HG02588 (cell line): ENCODE data around the gene KCNK10.
"Not testable (repeated sequence)": the region's sequence is repeated elsewhere in the genome, so short reads cannot be mapped to it uniquely, and the experiment has no call there.

Experiments used
- ATAC-seq: cut with Tn5 transposase; IDR thresholded peaks from one replicate; pipeline ENCODE4 v1.9.1; 2021; ENCODE audit warnings: mild to moderate bottlenecking, moderate library complexity; ENCODE audit not compliant: unreplicated experiment

The KCNK10 gene

DNA sequence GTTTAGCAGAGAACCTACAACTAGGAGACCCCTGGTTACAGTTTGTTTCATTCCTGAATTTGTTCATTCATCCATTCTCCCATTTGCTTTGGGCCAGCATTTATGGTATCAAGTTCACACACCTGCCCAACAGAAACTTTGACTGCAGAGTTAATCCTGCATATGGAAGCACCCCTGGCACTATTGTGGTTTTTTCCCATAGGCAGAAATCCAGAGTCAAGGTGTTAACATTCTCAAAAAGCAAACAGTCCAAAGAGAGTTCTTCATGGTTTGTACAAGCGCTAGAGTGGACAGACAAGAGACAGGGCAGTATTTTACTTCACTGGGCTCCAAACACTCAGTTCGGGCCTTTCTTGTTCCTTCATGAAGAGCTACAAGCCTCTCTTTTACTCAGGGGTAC lies 51.9 kb downstream of the KCNK10 start:
- ATAC-seq, result no peak

DNA sequence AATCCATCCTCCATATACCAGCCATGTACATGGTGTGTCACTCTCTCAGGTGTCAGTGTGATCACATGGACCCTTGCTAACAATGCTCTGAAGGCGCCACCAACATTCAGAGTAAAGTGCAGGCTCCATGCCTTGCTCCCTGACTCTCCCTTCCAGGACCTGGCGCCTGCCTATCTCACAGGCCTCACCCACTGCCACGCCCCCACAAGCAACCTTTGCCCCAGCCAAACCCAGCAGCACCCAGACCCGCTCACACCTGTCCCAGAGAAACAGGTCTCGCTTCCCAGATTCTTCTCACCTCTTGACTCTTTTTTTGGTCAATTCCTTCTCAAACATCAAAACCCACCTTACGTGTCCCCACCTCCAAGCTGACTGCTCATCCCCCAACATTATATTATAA lies 52.3 kb downstream of the KCNK10 start:
- no peak for ATAC-seq

DNA sequence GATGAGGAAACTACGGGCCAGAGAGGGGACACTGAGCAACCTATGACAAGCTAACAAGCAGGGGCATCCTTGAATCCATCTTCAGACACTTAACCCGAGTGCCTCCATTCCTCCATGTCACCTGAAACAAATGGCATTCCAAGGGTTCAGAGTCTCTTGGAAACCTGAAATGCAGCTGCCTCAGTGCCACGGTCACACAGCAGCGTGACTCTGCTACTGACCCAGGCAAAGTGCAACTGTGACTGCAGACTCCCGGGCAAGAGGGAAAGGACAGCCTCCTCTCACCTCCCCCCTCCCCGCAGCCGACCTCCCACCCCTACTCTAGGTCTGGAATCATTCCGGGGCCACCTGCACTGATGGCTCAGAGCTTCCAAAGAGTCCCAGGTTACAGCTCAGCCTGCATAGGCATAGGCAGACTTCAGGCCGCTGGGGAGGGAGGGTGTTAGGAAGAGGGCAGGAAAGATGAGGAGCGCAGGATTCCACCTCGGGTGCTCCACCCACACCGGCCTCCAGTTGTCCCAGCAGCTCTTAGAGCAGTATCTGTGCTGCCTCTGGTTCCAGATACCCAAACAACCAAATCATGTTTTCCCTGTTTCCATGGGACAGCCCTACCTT lies 53.2 kb downstream of the KCNK10 start:
- ATAC-seq, result no peak

DNA sequence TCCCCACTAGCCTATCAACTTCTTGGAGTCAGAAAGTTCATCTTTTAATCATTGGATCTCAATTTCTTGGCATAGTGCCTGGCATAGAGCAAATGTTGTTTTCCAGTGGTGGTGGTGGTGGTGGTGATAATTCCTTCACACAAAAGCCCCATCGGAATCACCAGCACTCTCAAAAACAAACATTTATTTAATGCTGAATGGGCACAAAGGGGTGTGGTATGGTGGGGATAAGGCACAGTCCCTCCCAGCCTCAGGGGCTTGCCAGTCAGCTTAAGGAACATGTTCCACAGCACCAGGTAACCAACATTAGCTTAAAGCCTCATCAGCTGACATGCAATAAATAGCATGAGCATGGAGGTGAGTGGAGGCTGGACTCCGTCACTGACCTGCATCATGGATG lies 56.6 kb downstream of the KCNK10 start:
- ATAC-seq, result no peak

DNA sequence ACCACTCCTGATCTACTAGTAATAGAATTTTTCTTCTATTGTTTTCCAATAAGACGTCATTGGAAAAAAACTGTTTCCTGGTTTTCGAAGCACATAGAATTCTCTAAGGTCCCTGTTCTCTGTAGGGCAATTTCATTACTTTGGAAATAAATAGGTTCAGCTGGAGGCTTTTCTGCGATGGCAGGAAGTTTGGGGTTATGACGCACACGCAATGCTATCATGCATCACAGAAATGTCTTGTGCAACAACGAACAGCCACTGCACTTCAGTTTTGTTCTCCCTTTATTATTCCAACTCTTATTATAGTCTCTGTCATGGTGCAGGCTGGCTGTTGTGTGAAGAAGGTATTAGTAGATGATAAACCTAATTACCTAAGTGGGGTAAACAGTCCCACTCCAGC lies 59.0 kb downstream of the KCNK10 start:
- no peak for ATAC-seq

DNA sequence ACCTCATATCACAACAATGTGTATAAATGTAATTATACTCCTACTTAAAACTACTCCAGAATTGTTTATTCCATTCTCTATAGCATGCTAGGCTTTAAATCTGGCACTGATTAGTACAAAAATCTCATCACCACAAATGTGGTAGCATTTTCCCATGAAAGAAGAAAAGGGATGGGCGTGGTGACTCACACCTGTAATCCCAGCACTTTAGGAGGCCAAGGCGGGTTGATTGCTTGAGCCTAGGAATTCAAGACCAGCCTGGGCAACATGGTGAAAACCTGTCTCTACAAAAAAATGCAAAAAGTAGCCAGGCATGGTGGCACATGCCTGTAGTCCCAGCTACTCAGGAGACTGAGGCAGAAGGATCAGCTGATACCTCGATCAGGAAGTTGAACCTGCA lies 61.8 kb downstream of the KCNK10 start:
- ATAC-seq, result not testable (repeated sequence)

DNA sequence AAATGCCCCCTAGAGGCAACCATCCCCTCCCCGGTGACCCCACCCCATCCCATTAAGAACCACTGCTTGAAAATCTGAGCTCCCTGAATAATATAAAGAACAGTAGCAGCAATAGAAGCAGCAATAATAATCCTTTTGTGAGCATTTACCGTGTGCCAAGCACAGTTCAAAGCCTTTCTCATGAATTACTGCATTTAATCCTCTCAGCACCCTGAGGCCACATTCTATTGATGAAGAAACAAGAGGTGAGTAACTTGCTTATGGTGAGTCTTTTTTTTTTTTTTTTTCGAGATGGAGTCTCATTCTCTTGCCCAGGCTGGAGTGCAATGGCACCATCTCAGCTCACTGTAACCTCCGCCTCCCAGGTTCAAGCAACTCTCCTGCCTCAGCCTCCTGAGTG lies 65.0 kb downstream of the KCNK10 start:
- ATAC-seq, result no peak

DNA sequence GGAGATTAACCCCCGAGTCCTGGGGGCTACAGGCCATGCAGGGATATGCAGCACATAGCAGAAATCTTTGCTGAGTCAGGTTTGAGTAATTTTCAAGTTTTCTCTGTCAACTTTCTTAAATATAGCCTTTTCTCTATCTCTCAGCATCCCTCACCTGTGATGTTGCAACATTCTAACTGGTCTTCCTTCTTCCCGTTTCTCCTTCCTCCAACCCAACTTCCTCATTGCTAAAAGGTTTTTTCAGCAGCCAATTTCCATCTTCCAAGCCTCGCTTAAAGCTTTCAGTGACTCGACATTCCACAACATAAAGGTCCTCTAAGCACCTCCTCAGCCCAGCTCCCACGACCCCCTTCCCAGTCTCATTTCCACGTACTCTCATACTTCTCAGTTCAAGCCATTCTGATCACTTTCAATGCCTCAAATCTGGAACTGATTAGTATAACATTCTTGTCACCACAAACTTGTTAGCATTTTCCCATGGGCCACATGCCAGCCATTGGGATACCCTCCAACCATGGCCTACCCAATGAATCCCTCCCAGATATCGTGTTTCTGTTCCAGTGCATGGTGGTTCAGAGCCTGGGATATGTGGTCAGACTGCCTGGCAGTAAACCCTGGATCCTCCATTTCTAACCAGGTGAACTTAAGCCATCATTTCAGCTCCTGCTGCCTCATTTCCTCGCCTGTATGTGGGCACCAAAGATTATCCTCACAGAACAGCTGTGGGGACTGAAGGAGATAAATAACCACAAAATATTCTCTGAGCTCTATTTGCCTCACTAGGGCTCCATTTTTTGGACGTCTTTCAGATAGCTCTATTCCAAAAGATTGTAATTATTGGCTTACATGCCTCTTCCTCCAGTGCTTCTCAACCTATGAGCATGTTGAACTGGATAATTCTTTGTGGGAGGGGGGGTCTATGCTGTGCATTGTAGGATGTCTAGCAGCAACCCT lies 65.8 kb downstream of the KCNK10 start:
- ATAC-seq, result no peak

DNA sequence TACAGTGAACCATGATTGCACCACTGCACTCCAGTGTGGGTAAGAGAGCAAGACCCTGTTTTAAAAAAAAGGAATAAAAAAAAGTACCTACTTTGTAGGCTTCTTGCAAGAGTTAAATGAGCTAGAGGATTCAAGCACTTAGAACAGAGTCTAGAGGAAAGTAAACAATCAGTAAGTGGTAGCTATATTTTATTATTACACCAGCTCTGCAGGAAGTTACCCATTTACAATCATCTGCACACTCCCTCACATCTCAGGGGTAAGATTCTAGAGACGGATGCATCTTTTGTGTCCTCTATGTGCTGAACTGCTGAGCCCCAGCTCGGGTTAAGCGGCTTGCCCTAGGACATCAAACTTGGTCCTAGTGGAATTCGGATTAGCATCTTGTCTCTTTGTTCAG lies 67.3 kb downstream of the KCNK10 start:
- ATAC-seq, result no peak

DNA sequence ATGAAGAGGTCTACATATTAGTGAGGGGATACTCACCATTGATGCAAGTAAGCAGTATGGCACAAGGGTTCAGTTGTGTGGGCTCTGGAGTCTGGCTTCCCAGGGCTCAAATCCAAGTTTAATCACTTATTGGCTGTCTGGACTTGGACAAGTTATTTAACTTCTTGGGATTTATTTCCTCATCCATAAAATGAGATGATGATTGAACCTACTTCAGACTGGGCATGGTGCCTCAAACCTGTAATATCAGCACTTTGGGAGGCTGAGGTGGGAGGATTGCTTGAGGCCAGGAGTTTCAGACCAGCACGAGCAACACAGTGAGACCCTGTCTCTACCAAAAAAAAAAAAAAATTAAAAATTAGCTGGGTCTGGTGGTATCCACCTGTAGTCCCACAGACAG lies 67.9 kb downstream of the KCNK10 start:
- no peak for ATAC-seq

DNA sequence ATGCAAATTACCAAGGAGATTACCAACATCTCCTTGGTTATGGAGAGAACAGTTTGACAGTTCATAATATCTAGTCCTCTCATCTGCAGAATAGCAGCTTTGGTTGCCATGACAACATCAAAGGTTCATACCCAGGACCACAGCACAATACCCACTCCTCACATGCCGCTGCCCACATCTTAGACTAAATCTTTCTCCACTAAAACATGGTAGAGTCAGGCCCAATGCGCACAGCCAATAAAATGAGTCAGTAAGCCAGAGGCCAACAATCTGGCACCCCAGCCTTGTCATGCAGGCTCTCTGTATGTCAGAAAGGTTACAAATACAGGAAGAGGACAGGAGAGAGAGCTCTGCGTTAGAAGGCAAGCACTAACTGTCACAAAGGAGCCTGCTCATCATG lies 70.6 kb downstream of the KCNK10 start:
- no peak for ATAC-seq

DNA sequence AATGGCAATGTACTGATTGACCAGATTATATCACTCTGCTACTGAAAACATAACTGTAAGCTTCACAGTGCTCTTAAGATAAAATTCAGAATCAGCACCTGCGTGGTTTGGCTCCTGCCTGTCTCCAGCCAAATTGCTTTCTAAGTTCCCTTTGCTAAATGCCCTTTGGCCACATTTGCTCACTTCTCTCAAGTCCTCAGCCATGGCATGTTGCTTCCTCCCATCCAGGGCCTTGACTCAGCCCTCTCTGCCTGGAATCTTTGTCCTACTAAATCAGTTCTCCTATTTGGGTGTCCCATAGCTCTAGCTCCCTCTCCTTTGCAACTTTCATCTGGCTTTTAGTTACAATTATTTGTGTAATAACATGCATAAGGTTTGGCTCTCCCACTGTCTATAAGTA lies 71.4 kb downstream of the KCNK10 start:
- no peak for ATAC-seq

DNA sequence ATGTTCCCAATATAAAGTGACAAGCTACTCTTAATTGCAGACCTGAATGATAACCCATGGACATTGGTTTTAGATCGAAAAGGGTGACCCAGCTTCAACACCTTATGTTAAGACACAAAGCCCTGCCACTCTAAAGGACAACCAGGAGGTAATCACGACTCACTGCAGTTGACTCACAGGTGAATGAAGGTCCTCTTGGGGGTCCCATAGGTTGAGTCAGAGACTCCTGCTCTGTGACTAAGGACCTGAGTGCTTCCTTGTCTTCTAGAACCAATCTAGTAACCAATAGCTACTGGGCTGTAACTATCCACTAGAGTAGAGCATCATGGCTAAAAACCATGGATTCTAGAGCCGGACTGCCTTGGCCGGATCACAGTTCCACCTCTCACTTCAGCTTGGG lies 73.8 kb downstream of the KCNK10 start:
- ATAC-seq, result no peak

DNA sequence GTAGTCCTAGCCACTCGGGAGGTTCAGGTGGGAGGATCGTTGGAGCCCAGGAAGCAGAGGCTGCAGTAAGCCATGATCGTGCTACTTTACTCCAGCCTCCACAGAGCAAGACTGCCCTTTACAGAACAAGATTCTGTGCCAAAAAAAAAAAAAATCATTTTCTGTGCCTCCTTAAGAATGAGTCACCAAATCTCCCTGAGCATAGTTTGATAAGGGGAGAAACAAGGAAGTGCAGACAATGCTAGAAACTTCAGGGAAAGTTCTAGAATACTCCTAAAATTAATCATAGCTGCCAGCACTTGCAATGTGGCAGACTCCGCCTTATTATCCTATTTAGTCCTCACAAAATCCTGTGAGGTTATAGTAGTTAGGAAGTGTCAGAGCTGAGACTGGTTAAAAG lies 74.5 kb downstream of the KCNK10 start:
- no peak for ATAC-seq

DNA sequence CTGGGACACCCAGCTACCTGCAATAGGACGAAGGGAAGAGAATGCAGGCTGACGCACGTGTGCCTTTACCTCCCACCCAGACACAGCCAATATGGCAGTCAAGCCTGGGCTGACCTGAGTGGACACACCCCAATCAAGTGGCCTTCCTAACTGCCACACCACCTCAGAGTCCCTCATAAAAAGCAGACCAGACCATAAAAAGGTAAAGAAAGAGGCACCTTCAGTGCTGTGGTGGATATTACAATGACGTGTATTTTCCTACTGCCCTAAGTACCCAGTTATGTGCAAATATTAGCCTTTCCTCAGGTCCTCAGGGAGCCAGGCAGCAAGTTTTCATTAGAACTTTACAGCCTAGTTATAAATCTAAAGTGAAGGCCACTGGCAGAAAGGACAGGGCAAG lies 75.8 kb downstream of the KCNK10 start:
- no peak for ATAC-seq

DNA sequence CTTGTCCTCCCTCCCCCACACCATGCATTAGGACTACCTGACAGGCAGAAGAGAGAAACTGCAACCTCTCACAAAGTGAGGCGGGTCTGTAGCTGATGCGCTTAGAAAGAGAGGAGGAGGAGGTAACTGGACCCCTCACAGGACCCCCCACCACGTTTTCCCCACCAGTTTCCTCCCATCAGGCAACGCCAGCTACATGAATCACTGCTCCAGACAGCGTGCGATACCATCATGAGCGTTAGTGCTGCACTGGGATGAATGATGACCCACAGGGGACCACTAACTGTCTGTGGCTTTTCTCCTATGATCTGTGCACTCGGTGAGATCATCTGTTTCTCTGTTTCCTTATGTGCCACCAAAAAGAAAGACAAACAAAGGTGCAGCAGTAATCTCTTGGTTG lies 77.7 kb downstream of the KCNK10 start:
- no peak for ATAC-seq

DNA sequence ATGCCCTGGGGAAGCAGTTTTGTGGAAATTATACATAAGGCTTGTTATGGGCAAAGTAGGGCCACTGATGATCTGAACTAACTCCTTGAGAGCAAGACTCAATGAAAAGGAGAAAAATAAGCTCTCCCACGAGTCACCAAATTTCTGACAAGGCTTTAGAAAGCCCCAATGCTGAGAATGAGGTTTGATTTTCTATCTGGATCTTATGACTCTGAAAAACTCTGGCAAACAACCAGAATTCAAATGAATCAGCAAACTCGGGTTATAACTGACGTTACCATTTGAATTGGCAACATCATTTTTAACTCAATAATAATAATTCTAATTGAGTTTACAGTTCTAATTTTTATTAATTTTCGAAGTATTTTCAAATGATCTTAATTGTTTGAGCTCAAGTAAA lies 79.1 kb downstream of the KCNK10 start:
- ATAC-seq, result no peak

DNA sequence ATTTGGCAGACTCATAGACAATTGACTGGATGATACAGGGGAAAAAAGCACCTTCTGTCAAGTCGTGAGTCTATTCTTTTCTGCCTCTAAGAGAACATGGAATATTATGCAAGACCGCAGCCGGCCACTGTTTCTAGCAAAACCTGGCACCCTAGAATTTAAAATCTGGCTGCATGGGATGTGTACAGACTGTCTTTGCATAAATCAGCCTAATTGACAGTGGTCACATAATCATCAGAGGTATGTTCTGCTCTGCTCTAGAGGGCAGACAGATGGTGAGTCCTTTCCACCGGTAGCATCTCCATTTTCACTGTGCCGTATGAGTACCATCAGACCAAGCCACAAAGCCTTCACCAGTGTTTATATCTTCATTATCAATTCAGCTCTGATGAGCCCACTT lies 80.6 kb downstream of the KCNK10 start:
- ATAC-seq, result no peak

DNA sequence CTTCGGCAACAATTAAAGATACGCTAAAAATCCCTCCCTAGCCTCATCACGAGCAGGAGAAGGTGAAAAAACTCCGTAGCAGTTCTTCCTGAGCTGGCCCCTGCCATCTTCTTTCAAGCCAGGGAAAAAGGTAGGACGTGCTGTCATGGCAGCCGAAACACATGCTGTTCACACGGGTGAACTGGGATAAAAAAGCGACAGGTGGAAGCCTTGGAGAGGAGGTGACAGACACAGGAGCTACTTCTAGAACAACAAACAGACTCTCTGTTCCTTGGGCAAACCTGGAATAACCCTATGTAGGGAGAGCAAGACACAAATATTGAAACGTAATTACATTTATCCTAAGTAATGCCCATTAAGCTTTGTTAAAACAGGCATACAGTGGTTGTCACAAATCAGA lies 81.3 kb downstream of the KCNK10 start:
- no peak for ATAC-seq

DNA sequence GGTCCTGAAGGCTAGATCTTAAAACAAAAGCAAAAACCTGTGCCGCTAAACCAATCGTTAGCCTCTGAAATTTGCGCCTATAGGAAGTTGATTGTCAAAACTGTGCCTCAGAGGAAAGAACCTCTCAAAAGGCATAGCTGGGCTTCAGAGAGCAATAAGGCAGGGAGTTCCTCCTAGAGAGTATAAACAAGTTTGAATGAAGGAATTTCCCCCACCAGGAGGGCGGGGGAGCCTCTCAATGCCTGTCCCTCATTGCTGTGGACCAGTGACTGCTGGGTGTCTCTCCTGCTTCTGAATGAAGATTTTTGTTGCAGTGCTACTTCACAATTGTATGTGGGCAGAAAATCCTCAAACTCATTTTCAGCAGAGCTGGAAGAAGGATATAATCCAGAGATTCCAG lies 88.6 kb downstream of the KCNK10 start:
- no peak for ATAC-seq

DNA sequence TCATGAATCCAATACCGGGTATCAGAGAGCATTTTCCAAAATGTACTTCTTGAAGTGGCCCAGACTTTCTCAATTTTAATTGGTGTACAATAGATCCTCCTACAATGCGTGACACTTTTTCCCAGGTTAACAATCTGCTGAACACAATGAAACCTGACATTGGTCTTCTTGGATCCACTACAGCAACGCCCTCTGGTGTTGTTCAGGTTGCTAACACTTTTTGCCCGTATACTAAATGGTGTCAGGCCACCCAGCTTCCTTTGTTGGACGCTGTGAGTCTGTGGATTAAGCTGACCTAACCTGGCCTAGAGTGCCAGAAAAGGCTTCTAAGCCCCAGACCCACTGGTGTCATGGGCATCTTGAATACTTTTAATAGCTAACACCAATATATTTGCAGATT lies 89.2 kb downstream of the KCNK10 start:
- no peak for ATAC-seq

DNA sequence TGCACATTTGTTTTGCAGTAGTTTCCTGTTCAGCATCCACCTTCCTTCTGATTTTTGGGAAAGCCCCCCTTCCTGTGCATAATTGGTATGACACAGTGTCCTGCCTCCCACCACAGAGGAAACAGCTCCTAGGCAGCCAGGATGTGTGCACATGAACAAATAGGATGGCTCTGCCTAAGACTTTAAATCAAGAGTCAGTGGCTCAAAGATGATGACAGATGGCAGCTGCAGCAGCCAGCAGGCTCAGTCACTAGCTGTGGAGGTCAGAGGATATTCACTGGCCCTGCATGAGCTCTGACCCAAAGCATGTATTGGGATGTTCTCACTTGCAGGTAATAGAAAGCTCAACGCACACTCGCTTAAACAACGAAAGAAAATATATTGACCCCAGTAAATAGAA lies 90.3 kb downstream of the KCNK10 start:
- no peak for ATAC-seq

DNA sequence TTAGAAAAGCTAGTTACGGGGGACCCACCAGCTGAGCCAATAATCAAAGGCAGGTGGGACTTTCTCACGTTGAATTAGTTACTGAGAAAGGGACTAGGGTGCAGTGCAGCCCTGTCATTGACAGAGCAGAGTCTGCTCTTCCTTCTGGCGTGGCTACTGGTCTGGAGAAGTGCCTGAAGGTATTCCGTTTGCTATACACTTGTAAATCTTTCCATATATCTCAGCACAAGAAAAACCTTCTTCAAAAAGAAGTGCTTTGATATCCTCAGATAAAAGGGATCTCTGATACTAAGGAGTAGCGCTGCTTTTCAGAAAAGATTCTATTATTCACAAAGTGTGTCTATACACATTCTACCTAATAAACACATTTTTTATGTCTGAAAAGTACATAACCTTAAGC lies 91.5 kb downstream of the KCNK10 start:
- ATAC-seq, result no peak
